HCT116 (cell line): Measurements from ENCODE around the gene SYNDIG1. TPM values are rescaled to one million over a fixed set of nuclear protein-coding genes. Genes with fewer than 3 reads are reported as not detected.

ENCODE experiments used
- ATAC-seq: fragments of 200-7000 bp; cut with Tn5 transposase; 2 replicates; pipeline ENCODE4 v1.9.1; 2020; ENCODE audit warnings: mild to moderate bottlenecking, moderate library complexity
- BruUV-seq: library from RNA; stranded (reverse); fragments of 400-500 nt; replicated peaks from 2 replicates; lab custom pipeline; 2021; lab: Mats Ljungman, UMichigan
- CTCF ChIA-PET: fragments of 300-600 bp; sonication (Branson Sonifier 250); formaldehyde crosslinking; loops from one replicate; lab custom pipeline; 2021; ENCODE audit warnings: antibody characterized with exemption; lab: Charles Lee
- POLR2A ChIA-PET: fragments of 300-600, 350-600 bp; sonication (Branson Sonifier 250); formaldehyde crosslinking; loops from one replicate; lab custom pipeline; 2021; ENCODE audit warnings: antibody characterized with exemption; lab: Charles Lee
- RAD21 ChIA-PET, 2 experiments: fragments of 300-600 bp; sonication (Branson Sonifier 250); formaldehyde crosslinking; loops; one replicate each; lab custom pipeline; 2023; ENCODE audit warnings: low total read pairs in 2 of 2; ENCODE audit not compliant: uncharacterized antibody in 2 of 2, unreplicated experiment in 2 of 2, low non-redundant PET in 1 of 2; lab: Charles Lee
- DNase-seq: peaks from one replicate; pipeline ENCODE4 v3.0.0-alpha.2; 2010; ENCODE audit warnings: low read depth, low spot score
- H2AFZ ChIP-seq: fragments of 200-600 bp; shearing (Covaris generic), sonication (generic); 2 replicates; pipeline ENCODE4 v1.6.1; 2017; ENCODE audit warnings: low read depth, mixed run types, mixed read lengths, antibody characterized with exemption, low read length; ENCODE audit not compliant: poor library complexity, severe bottlenecking
- H3K27ac ChIP-seq: 2 replicates; pipeline ENCODE4 v1.5.1; 2012; ENCODE audit warnings: low read depth, low read length
- H3K27me3 ChIP-seq: fragments of 200-600 bp; sonication (generic); 2 replicates; pipeline ENCODE4 v1.6.1; 2016; ENCODE audit warnings: mixed run types, low read length, mixed read lengths; ENCODE audit not compliant: insufficient read depth
- H3K36me3 ChIP-seq, 2 experiments: fragments of 200-500 bp in 1 of 2; fragments of 200-600 bp in 1 of 2; sonication (Bioruptor generic) in 1 of 2; sonication (generic) in 1 of 2; 2 replicates each; pipeline versions ENCODE4 v1.5.1 to v1.6.1; 2014 to 2016; ENCODE audit warnings: low read length in 2 of 2, inconsistent platforms in 1 of 2, mixed read lengths in 1 of 2, mixed run types in 1 of 2; ENCODE audit not compliant: insufficient read depth in 2 of 2, control insufficient read depth in 1 of 2
- H3K4me1 ChIP-seq, 2 experiments: fragments of 200-600 bp in 1 of 2; sonication (generic) in 1 of 2; 2 replicates each; pipeline versions ENCODE4 v1.5.1 to v1.6.1; 2012 to 2017; ENCODE audit warnings: low read length in 2 of 2, inconsistent platforms in 1 of 2, mild to moderate bottlenecking in 1 of 2, mixed read lengths in 1 of 2, mixed run types in 1 of 2, moderate library complexity in 1 of 2; ENCODE audit not compliant: insufficient read depth in 2 of 2, control insufficient read depth in 1 of 2
- H3K4me2 ChIP-seq: fragments of 200-600 bp; sonication (generic); 2 replicates; pipeline ENCODE4 v1.6.1; 2017; ENCODE audit warnings: mixed run types, low read length, mixed read lengths
- H3K4me3 ChIP-seq, 2 experiments: fragments of 200-600 bp in 1 of 2; sonication (generic) in 1 of 2; replicated peaks in 1 of 2; 2 replicates each; pipeline ENCODE4 v1.5.1; 2011 to 2016; ENCODE audit warnings: low read length in 2 of 2, control low read depth in 1 of 2, low read depth in 1 of 2, mild to moderate bottlenecking in 1 of 2, mixed read lengths in 1 of 2, mixed run types in 1 of 2
- H3K79me2 ChIP-seq: fragments of 200-600 bp; sonication (generic); 2 replicates; pipeline ENCODE4 v1.6.1; 2017; ENCODE audit warnings: mild to moderate bottlenecking, mixed run types, low read length, moderate library complexity, mixed read lengths; ENCODE audit not compliant: insufficient read depth
- H3K9ac ChIP-seq: fragments of 200-600 bp; sonication (generic); 2 replicates; pipeline ENCODE4 v1.6.1; 2016; ENCODE audit warnings: low read length, mixed read lengths
- H3K9me2 ChIP-seq: fragments of 200-600 bp; sonication (generic), shearing (Covaris generic); 2 replicates; pipeline ENCODE4 v1.6.1; 2017; ENCODE audit warnings: mixed run types, mild to moderate bottlenecking, moderate library complexity; ENCODE audit not compliant: insufficient read depth
- H3K9me3 ChIP-seq, 2 experiments: fragments of 200-500 bp in 1 of 2; fragments of 200-600 bp in 1 of 2; sonication (Bioruptor generic) in 1 of 2; sonication (generic) in 1 of 2; 2 replicates each; pipeline ENCODE4 v1.6.1; 2014 to 2017; ENCODE audit warnings: low read length in 2 of 2, mixed read lengths in 2 of 2, inconsistent platforms in 1 of 2, low read depth in 1 of 2, mild to moderate bottlenecking in 1 of 2, mixed run types in 1 of 2, moderate library complexity in 1 of 2; ENCODE audit not compliant: control insufficient read depth in 1 of 2, insufficient read depth in 1 of 2
- H4K20me1 ChIP-seq: fragments of 200-600 bp; sonication (generic), shearing (Covaris generic); 2 replicates; pipeline ENCODE4 v1.6.1; 2017; ENCODE audit warnings: mixed run types, mild to moderate bottlenecking, moderate library complexity; ENCODE audit not compliant: insufficient read depth
- CBX3 ChIP-seq: IDR thresholded peaks from 2 replicates; pipeline ENCODE4 v1.6.1; 2012; ENCODE audit warnings: low read depth
- CEBPB ChIP-seq: IDR thresholded peaks from 2 replicates; pipeline ENCODE4 v1.6.1; 2012; ENCODE audit warnings: low read depth
- CTCF ChIP-seq, 3 experiments: fragments of 200-600 bp in 1 of 3; sonication (generic) in 1 of 3; IDR thresholded peaks in 2 of 3; conservative IDR thresholded peaks in 1 of 3; 2 replicates each; pipeline ENCODE4 v1.5.1; 2012 to 2017; ENCODE audit warnings: low read depth in 2 of 3, low read length in 2 of 3, antibody characterized with exemption in 1 of 3, borderline replicate concordance in 1 of 3, control low read depth in 1 of 3, mild to moderate bottlenecking in 1 of 3, mixed read lengths in 1 of 3, mixed run types in 1 of 3, moderate library complexity in 1 of 3; ENCODE audit not compliant: insufficient read depth in 1 of 3
- EGR1 ChIP-seq: IDR thresholded peaks from 2 replicates; pipeline ENCODE4 v1.6.1; 2012; ENCODE audit warnings: low read depth
- ELF1 ChIP-seq: IDR thresholded peaks from 2 replicates; pipeline ENCODE4 v1.6.1; 2012; ENCODE audit warnings: low read depth, borderline replicate concordance
- EZH2 ChIP-seq: fragments of 200-600 bp; sonication (generic); IDR thresholded peaks from 2 replicates; pipeline ENCODE4 v1.6.1; 2017; ENCODE audit warnings: antibody characterized with exemption, mixed run types
- EZH2phosphoT487 ChIP-seq: fragments of 200-600 bp; IDR thresholded peaks from 2 replicates; pipeline ENCODE4 v1.6.1; 2018; ENCODE audit warnings: antibody characterized with exemption, borderline replicate concordance
- FOSL1 ChIP-seq: IDR thresholded peaks from 2 replicates; pipeline ENCODE4 v1.6.1; 2012; ENCODE audit warnings: low read depth
- JUND ChIP-seq: IDR thresholded peaks from 2 replicates; pipeline ENCODE4 v1.6.1; 2012
- MAX ChIP-seq: IDR thresholded peaks from 2 replicates; pipeline ENCODE4 v1.6.1; 2012
- POLR2AphosphoS5 ChIP-seq: IDR thresholded peaks from 2 replicates; pipeline ENCODE4 v1.6.1; 2011; ENCODE audit warnings: mild to moderate bottlenecking, low read depth, low read length, moderate library complexity
- RAD21 ChIP-seq: IDR thresholded peaks from 2 replicates; pipeline ENCODE4 v1.6.1; 2012; ENCODE audit warnings: low read depth, mild to moderate bottlenecking
- REST ChIP-seq: IDR thresholded peaks from 2 replicates; pipeline ENCODE4 v1.6.1; 2012; ENCODE audit warnings: low read depth
- SIN3A ChIP-seq: IDR thresholded peaks from 2 replicates; pipeline ENCODE4 v1.6.1; 2012; ENCODE audit warnings: low read depth
- SP1 ChIP-seq: IDR thresholded peaks from 2 replicates; pipeline ENCODE4 v1.6.1; 2012; ENCODE audit warnings: low read depth
- SRF ChIP-seq: IDR thresholded peaks from 2 replicates; pipeline ENCODE4 v1.6.1; 2012; ENCODE audit warnings: low read depth
- TCF7L2 ChIP-seq: IDR thresholded peaks from 2 replicates; pipeline ENCODE4 v1.7.0; 2011; ENCODE audit warnings: borderline replicate concordance, inconsistent platforms; ENCODE audit not compliant: insufficient read depth, insufficient read length; ENCODE audit errors: extremely low read depth
- YY1 ChIP-seq: IDR thresholded peaks from 2 replicates; pipeline ENCODE4 v1.6.1; 2011; ENCODE audit warnings: low read length, low read depth, moderate library complexity, mild to moderate bottlenecking; ENCODE audit not compliant: insufficient replicate concordance; ENCODE audit errors: extremely low read depth
- ZFX ChIP-seq: fragments of 450-650 bp; IDR thresholded peaks from 2 replicates; pipeline ENCODE4 v1.6.1; 2017
- ZNF274 ChIP-seq: fragments of 200-500 bp; sonication (Bioruptor generic); IDR thresholded peaks from 2 replicates; pipeline ENCODE4 v1.6.1; 2014; ENCODE audit warnings: mild to moderate bottlenecking, low read depth, low read length, inconsistent platforms
- intact Hi-C: fragments of 100-400 bp; cut with micrococcal nuclease; formaldehyde crosslinking; loops from 2 replicates; pipeline ENCODE4 v1.10.0; 2022
- total RNA-seq: library from RNA; stranded (reverse); gene quantifications from one replicate; pipeline ENCODE4 v1.2.1, GENCODE V29; 2021; ENCODE audit not compliant: unreplicated experiment

SYNDIG1 gene
- total RNA-seq, 1 experiment from 2014 or later = not detected

- no peak overlapping the region for H2AFZ ChIP-seq
- no peaks in the 10 kb centered on the region for H3K9me3 ChIP-seq
- CTCF ChIA-PET = no interaction called here
- no peak overlapping the region for H3K27ac ChIP-seq
- POLR2A ChIA-PET = no interaction called here
- BruUV-seq = no TSS peak
- H3K27me3 ChIP-seq = peaks cover 6% of the 10 kb centered on the region; the same call in 1 of the 2 replicates
- no peaks in the 10 kb centered on the region for H3K9me2 ChIP-seq
- ATAC-seq = no peak
- H3K4me3 ChIP-seq = no peak overlapping the region
- TF ChIP-seq CBX3 (no peak), JUND (no peak), EZH2 (no peak), MAX (no peak), REST (no peak), EGR1 (no peak), TCF7L2 (no peak), EZH2phosphoT487 (no peak), ZFX (no peak), ELF1 (no peak), POLR2AphosphoS5 (no peak), ZNF274 (no peak), RAD21 (no peak), CTCF (IDR thresholded peaks at IDR 0.05 in 2 of 3, conservative IDR thresholded peaks at IDR 0.05 in 1 of 3; ENCODE audit: borderline replicate concordance in 1 of 3, insufficient read depth in 1 of 3, low read depth in 2 of 3, low read length in 2 of 3) (no peak), CEBPB (no peak), SIN3A (no peak), SP1 (no peak), SRF (no peak), YY1 (no peak), FOSL1 (no peak)
- H3K36me3 ChIP-seq = no peaks in the 10 kb centered on the region
- H3K79me2 ChIP-seq = no peaks in the 10 kb centered on the region
- H4K20me1 ChIP-seq = no peaks in the 10 kb centered on the region
- no peak overlapping the region for H3K9ac ChIP-seq
- RAD21 ChIA-PET = no interaction called here
- H3K4me2 ChIP-seq = no peak overlapping the region
- H3K4me1 ChIP-seq = peaks cover 6 to 32% of the 10 kb centered on the region in 2 experiments
- DNase-seq = no peak
- intact Hi-C loops = no loop called here
Measured at GRCh38 chr20:24651976-24652345, 182.5 kb downstream of the SYNDIG1 start.
